ENCODE data around the gene RBM4.
"Not testable (repeated sequence)": the region's sequence is repeated elsewhere in the genome, so short reads cannot be mapped to it uniquely, and the experiment has no call there.

- not testable (repeated sequence) for TF ChIP-seq CTCF, POLR2A (IDR thresholded peaks at IDR 0.05)
These were observed 31.9 kb upstream of the RBM4 start for GRCh38 chr11:66606608-66607007.
